Hematopoietic multipotent progenitor cell (in vitro differentiated cells): ENCODE results near the gene TPRX2. TPM values are rescaled to one million over a fixed set of nuclear protein-coding genes. Genes with fewer than 3 reads are reported as not detected.

ENCODE experiments used
- total RNA-seq: library from RNA; depleted of rRNA; stranded (reverse); fragments of >200 nt; gene quantifications from one replicate; pipeline ENCODE4 v1.2.3, GENCODE V29; 2012

The TPRX2 gene
- total RNA-seq, 1 donor, result not detected

Other genes starting within 250 kb of the TPRX2 start
- 51.7 TPM for gene EHD2, start 145.8 kb upstream of the TPRX2 start, total RNA-seq
- gene NOP53, start 113.7 kb upstream of the TPRX2 start, total RNA-seq, result 308 TPM
- gene SELENOW, start 80.5 kb upstream of the TPRX2 start, total RNA-seq, result 77.6 TPM
- gene TPRX1, start 54.7 kb upstream of the TPRX2 start, total RNA-seq, result not detected
- not detected for gene CRX, start 37.3 kb upstream of the TPRX2 start, total RNA-seq
- not detected for gene SULT2A1, start 27.1 kb downstream of the TPRX2 start, total RNA-seq
- not detected for gene BSPH1, start 132.9 kb downstream of the TPRX2 start, total RNA-seq
- gene ELSPBP1, start 135.4 kb downstream of the TPRX2 start, total RNA-seq, result not detected
- not detected for gene CABP5, start 184.8 kb downstream of the TPRX2 start, total RNA-seq